C4-2B (cell line): ENCODE measurements around the gene GALNT10.

ENCODE experiments used
- H3K27ac ChIP-seq: fragments of 450-650 bp; 2 replicates; pipeline ENCODE4 v1.5.1; 2017
- ZFX ChIP-seq: fragments of 450-650 bp; IDR thresholded peaks from 2 replicates; pipeline ENCODE4 v1.6.1; 2017
- TF ChIP-seq, protein P1 (sequence below): fragments of 450-650 bp; conservative IDR thresholded peaks from 2 replicates; pipeline ENCODE4 v1.5.1; 2017; ENCODE audit warnings: mild to moderate bottlenecking

GALNT10 gene

DNA sequence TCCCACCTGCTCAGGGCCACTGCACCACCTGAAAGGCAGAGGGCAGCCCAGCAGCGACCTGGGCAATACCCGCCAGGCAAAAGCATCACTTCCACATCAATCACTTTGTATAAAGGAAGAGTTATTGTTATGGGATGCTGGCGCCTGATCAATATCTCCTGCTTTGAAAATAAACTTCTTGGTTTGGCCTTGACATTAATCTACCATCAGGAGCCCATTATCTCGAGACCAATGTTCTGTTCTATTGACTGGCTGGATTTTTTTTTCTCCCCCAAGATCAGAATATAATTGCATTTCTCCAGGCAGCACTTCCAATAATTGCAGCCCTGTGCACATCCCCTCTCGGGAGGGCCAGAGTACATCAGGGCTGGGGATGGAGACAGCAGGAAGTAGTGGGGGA is 210.8 kb downstream of the GALNT10 start:
- no peak overlapping the region for H3K27ac ChIP-seq
- TF ChIP-seq, protein P1, sequence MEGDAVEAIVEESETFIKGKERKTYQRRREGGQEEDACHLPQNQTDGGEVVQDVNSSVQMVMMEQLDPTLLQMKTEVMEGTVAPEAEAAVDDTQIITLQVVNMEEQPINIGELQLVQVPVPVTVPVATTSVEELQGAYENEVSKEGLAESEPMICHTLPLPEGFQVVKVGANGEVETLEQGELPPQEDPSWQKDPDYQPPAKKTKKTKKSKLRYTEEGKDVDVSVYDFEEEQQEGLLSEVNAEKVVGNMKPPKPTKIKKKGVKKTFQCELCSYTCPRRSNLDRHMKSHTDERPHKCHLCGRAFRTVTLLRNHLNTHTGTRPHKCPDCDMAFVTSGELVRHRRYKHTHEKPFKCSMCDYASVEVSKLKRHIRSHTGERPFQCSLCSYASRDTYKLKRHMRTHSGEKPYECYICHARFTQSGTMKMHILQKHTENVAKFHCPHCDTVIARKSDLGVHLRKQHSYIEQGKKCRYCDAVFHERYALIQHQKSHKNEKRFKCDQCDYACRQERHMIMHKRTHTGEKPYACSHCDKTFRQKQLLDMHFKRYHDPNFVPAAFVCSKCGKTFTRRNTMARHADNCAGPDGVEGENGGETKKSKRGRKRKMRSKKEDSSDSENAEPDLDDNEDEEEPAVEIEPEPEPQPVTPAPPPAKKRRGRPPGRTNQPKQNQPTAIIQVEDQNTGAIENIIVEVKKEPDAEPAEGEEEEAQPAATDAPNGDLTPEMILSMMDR = no peak
- no peak for TF ChIP-seq ZFX

DNA sequence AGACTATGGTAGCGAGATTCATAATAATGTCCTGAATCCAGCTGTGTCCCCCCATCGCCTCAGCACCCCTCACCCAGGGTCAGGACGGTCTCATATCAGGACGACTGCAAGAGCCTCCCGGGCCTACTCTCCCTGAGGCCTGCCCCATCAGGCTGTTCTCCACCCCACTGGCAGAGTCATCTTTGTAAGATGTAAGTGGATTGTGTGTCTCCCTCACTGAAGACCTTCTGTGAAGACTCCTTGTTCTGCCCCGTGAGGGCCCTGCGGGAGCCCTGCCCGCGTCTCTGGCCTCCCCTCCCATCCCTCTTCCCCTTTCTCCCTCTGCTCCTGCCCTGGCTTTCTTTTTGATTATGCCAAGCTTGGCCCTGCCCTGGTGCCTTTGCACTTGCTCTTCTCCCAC is 211.4 kb downstream of the GALNT10 start:
- TF ChIP-seq, protein P1 = no peak
- no peak for TF ChIP-seq ZFX
- no peak overlapping the region for H3K27ac ChIP-seq

DNA sequence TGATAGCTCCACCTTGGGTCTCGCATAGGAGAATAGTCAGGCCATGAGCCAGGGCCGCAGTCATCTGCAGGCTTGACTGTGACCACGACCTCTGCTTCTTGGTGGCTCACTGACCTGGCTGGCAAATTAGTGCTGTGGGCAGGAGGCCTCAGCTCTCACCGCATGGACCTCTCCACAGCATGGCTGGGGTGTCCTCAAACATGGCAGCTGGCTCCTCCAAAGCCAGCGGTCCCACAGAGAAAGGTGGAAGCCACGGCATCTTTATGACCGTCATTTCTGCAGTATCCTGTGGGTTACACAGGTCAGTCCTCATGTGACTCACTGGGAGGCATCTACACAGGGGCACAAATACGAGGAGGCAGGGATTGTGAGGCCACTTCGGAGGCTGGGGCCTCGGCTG is 212.1 kb downstream of the GALNT10 start:
- TF ChIP-seq, protein P1 = no peak
- no peak for TF ChIP-seq ZFX
- H3K27ac ChIP-seq = no peak overlapping the region

DNA sequence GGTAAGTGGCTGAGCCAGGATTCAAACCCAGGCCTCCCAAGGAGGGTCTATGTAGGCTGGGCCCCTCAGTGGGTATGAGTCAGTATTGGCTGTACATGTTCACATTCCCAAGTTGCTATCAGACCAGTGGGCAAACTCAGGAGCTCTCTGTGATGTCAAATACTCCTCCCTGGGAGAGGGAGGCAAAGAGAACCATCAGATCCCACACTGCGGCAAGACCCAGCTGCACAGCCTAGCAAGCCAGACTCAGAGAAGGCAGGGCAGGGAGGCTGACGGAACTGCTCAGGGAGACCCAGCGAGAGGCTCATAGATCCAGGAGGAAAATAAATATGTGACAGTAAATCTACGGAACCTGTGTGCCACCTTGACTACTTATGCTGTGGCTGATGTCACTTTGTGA is 212.7 kb downstream of the GALNT10 start:
- TF ChIP-seq, protein P1 = no peak
- no peak for TF ChIP-seq ZFX
- no peak overlapping the region for H3K27ac ChIP-seq

DNA sequence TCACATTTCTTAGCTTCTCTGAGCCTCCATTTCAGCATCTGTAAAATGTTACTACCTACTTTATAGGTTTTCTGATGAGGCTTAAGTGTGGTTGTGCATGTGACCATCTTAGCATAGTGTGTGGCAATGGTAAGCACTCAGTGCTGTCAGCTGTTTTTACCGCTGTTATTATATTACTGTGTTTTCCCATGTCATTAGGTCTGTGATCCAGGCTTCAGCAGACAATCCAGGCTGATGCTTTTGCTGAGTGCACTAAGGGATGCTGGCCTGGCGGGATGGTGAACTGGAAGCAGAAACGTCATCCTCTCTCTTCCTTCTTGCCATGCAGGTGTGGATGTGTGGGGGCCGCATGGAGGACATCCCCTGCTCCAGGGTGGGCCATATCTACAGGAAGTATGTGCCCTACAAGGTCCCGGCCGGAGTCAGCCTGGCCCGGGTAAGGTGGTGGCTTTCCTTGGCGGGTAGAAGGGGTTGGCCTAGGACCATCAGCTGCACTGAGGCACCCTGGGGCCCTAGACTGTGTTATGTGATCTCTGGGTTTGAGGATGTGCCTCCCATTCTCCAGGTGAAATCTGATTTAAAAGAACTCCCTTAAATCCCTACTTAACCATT is 213.3 kb downstream of the GALNT10 start:
- TF ChIP-seq ZFX = no peak
- TF ChIP-seq, protein P1 = no peak
- no peak overlapping the region for H3K27ac ChIP-seq

DNA sequence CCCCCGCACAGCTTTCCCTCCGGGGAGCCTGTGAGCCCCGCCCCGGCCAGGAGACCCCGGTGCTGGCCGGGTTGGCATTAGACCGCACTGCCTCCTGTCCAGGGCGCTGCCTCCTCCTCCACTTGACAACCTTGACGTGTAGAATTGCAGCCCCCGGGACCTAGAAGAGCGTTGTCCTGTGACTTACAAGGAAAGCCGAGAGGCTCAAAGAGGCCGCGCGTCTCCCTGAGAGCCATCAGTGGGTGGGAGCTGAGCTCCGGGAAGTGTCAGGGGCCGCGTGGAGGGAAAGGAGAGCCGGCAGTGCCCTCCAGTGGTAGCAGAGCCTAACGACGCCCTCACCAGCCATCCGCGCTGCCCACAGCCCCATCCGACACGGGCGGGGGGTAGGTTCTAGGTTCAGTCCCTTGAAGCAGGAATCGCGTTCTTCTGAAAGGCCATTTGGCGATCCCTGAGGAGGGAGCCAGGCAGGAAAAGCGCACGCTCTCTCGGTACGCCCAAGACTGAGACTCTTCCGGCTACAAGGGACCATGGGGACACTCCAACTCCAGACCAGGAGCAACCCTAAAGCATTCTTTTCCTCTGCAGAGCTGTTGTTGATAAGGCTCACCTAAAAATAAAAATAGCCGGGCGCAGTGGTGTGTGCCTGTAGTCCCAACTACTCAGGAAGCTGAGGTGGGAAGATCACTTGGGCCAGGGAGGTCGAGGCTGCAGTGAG is 214.7 kb downstream of the GALNT10 start:
- H3K27ac ChIP-seq = no peak overlapping the region
- TF ChIP-seq, protein P1 = peak; percentile 93
- no peak for TF ChIP-seq ZFX

DNA sequence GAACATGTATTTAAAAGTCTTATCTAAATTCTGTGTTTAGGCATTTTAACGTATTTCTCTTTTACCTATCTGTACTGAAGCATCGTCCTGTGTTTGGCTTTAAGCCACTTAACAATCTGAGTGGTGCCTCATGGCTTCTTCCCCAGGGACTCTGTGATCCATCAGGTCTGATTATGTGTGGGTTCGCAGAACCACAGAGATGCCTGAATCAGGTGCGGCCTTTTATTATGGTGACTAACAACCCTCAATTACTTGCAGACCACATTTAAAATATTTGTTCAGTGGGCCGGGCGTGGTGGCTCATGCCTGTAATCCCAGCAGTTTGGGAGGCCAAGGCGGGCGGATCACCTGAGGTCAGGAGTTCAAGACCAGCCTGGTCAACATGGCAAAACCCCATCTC is 215.7 kb downstream of the GALNT10 start:
- no peak for TF ChIP-seq ZFX
- TF ChIP-seq, protein P1 = no peak

More for the DNA sequence above, 215.7 kb downstream of the GALNT10 start:
- no peak overlapping the region for H3K27ac ChIP-seq
